RWPE2 (cell line): Measurements from ENCODE around the gene SDHAF2.
A peak's percentile ranks its signal among the peaks of the same experiment; 100 is the strongest.

Experiments used
- ATAC-seq: fragments of 200-7000 bp; cut with Tn5 transposase; 3 replicates; pipeline ENCODE4 v1.9.1; 2021; ENCODE audit warnings: low read depth
- DNase-seq: peaks from one replicate; pipeline ENCODE4 v3.0.0-alpha.2; 2020; ENCODE audit warnings: low spot score
- H3K27ac ChIP-seq: fragments of 450-650 bp; 2 replicates; pipeline ENCODE4 v1.5.1; 2017; ENCODE audit warnings: mild to moderate bottlenecking; ENCODE audit not compliant: poor library complexity, severe bottlenecking
- H3K27me3 ChIP-seq: fragments of 250-450 bp; sonication (Bioruptor Pico); 2 replicates; pipeline ENCODE4 v1.5.1; 2021; ENCODE audit warnings: mild to moderate bottlenecking, moderate library complexity; ENCODE audit not compliant: insufficient read depth, poor library complexity, severe bottlenecking
- H3K36me3 ChIP-seq: fragments of 250-450 bp; sonication (Bioruptor Pico); 2 replicates; pipeline ENCODE4 v1.5.1; 2020; ENCODE audit warnings: low read depth, mild to moderate bottlenecking, moderate library complexity
- H3K4me1 ChIP-seq: fragments of 250-450 bp; sonication (Bioruptor Pico); 2 replicates; pipeline ENCODE4 v1.5.1; 2021; ENCODE audit warnings: mild to moderate bottlenecking, moderate library complexity; ENCODE audit not compliant: insufficient read depth, poor library complexity, severe bottlenecking
- H3K4me3 ChIP-seq: fragments of 250-450 bp; sonication (Bioruptor Pico); 2 replicates; pipeline ENCODE4 v1.5.1; 2021; ENCODE audit warnings: mild to moderate bottlenecking, moderate library complexity; ENCODE audit not compliant: severe bottlenecking
- H3K9me3 ChIP-seq: fragments of 250-450 bp; sonication (Bioruptor Pico); 2 replicates; pipeline ENCODE4 v1.5.1; 2021; ENCODE audit warnings: mild to moderate bottlenecking, moderate library complexity; ENCODE audit not compliant: severe bottlenecking
- CTCF ChIP-seq: fragments of 450-650 bp; IDR thresholded peaks from one replicate; pipeline ENCODE4 v1.5.1; 2017; ENCODE audit warnings: mild to moderate bottlenecking, moderate library complexity; ENCODE audit not compliant: poor library complexity, severe bottlenecking

The SDHAF2 gene

GRCh38 chr11:61494381-61494961 lies 64.5 kb downstream of the SDHAF2 start:
- DNase-seq, result no peak
- H3K27me3 ChIP-seq, result no peaks in the 10 kb centered on the region

GRCh38 chr11:61495801-61496601 lies 66.1 kb downstream of the SDHAF2 start:
- Histone ChIP-seq H3K4me3 (no peak overlapping the region), H3K9me3 (no peaks in the 10 kb centered on the region), H3K4me1 (no peaks in the 10 kb centered on the region), H3K27ac (no peak overlapping the region), H3K27me3 (no peaks in the 10 kb centered on the region), H3K36me3 (no peaks in the 10 kb centered on the region)
- peak; percentile 56 for DNase-seq
- ATAC-seq, result no peak
- no peak for TF ChIP-seq CTCF

More at GRCh38 chr11:61494381-61494961, 64.5 kb downstream of the SDHAF2 start:
- no peaks in the 10 kb centered on the region for H3K4me1 ChIP-seq
- ATAC-seq, result no peak
- no peaks in the 10 kb centered on the region for H3K9me3 ChIP-seq
- no peak for TF ChIP-seq CTCF
- H3K4me3 ChIP-seq, result no peak overlapping the region
- H3K36me3 ChIP-seq, result no peaks in the 10 kb centered on the region
- no peak overlapping the region for H3K27ac ChIP-seq
